Activated CD4-positive, alpha-beta memory T cell treated with anti-CD3 and anti-CD28 coated beads for 36 hours (primary cell): ENCODE measurements around the gene SBNO2. TPM values are rescaled to one million over a fixed set of nuclear protein-coding genes. Genes with fewer than 3 reads are reported as not detected.

Experiments used
- CTCF ChIA-PET: fragments of 350-600 bp; sonication (Branson Sonifier 250); formaldehyde crosslinking; loops from one replicate; lab custom pipeline; 2021; ENCODE audit warnings: antibody characterized with exemption, inconsistent platforms; lab: Charles Lee
- POLR2A ChIA-PET: fragments of 350-600 bp; sonication (Branson Sonifier 250); formaldehyde crosslinking; loops from one replicate; lab custom pipeline; 2021; ENCODE audit warnings: antibody characterized with exemption; lab: Charles Lee
- DNase-seq: peaks from one replicate; pipeline ENCODE4 v3.0.0-alpha.2; 2020
- H3K27ac Mint-ChIP-seq: one replicate; pipeline ENCODE4 v1.8.0; 2021; ENCODE audit warnings: mixed read lengths
- H3K27me3 Mint-ChIP-seq: one replicate; pipeline ENCODE4 v1.8.0; 2021; ENCODE audit warnings: mixed read lengths
- H3K36me3 Mint-ChIP-seq: one replicate; pipeline ENCODE4 v1.8.0; 2021; ENCODE audit warnings: mixed read lengths
- H3K4me1 Mint-ChIP-seq: one replicate; pipeline ENCODE4 v1.8.0; 2021; ENCODE audit warnings: low read depth, mixed read lengths
- H3K4me3 Mint-ChIP-seq: one replicate; pipeline ENCODE4 v1.8.0; 2021; ENCODE audit warnings: mild to moderate bottlenecking, mixed read lengths
- H3K9me3 Mint-ChIP-seq: one replicate; pipeline ENCODE4 v1.8.0; 2021; ENCODE audit warnings: mixed read lengths
- intact Hi-C: fragments of 100-400 bp; cut with micrococcal nuclease; formaldehyde crosslinking; loops from one replicate; pipeline ENCODE4 v1.15.1; 2023
- total RNA-seq, 2 experiments: library from RNA; stranded (reverse); gene quantifications; one replicate each; pipeline ENCODE4 v1.2.3, GENCODE V29; 2021

The SBNO2 gene
- total RNA-seq, 2 experiments from 2014 or later = 96.9 to 110 TPM

- Mint-ChIP-seq H3K27ac (no peak overlapping the region), H3K4me1 (peaks cover 17% of the 10 kb centered on the region), H3K4me3 (no peak overlapping the region), H3K36me3 (peaks cover 12% of the 10 kb centered on the region), H3K9me3 (no peaks in the 10 kb centered on the region), H3K27me3 (no peaks in the 10 kb centered on the region)
- ChIA-PET POLR2A (interaction anchor here (0.8 kb wide), 1 partner anchor 25 kb away, joined by 3 read pairs; no protein-coding TSS in a partner anchor), CTCF (interaction anchor here (0.5 kb wide), 1 partner anchor 86 kb away, joined by 3 read pairs; no protein-coding TSS in a partner anchor)
- DNase-seq = no peak
- intact Hi-C loops = loop anchor here (10.0 kb wide), 1 partner anchor 183 kb away; the partner anchor contains the start of gene ARID3A
Observed at GRCh38 chr19:1107661-1108261, 66.3 kb downstream of the SBNO2 start.

- H3K36me3 Mint-ChIP-seq = peaks cover 11% of the 10 kb centered on the region
- H3K27ac Mint-ChIP-seq = peak overlapping the region; percentile 33
- intact Hi-C loops = loop anchor here (10.0 kb wide), 1 partner anchor 182 kb away; the partner anchor contains the start of gene ARID3A
- no peak overlapping the region for H3K4me3 Mint-ChIP-seq
- no peaks in the 10 kb centered on the region for H3K9me3 Mint-ChIP-seq
- DNase-seq = no peak
- ChIA-PET POLR2A (interaction anchor here (0.7 to 1.5 kb wide), 3 partner anchors 24 to 34 kb away, joined by 3 to 9 read pairs (median 3); no protein-coding TSS in a partner anchor), CTCF (no interaction called here)
- peaks cover 25% of the 10 kb centered on the region for H3K4me1 Mint-ChIP-seq
- H3K27me3 Mint-ChIP-seq = no peaks in the 10 kb centered on the region
Observed at GRCh38 chr19:1106841-1107660, 67.0 kb downstream of the SBNO2 start.

GRCh38 chr19:1105873-1106840 lies 67.9 kb downstream of the SBNO2 start:
- Mint-ChIP-seq H3K4me3 (peak overlapping the region; percentile 49), H3K27me3 (no peaks in the 10 kb centered on the region), H3K9me3 (no peaks in the 10 kb centered on the region), H3K27ac (peak overlapping the region; percentile 23), H3K36me3 (peaks cover 8% of the 10 kb centered on the region), H3K4me1 (peaks cover 33% of the 10 kb centered on the region)
- no peak for DNase-seq
- ChIA-PET CTCF (no interaction called here), POLR2A (interaction anchor here (0.7 to 1.5 kb wide), 2 partner anchors 25 to 34 kb away, joined by 3 to 9 read pairs; no protein-coding TSS in a partner anchor)
- intact Hi-C loops = loop anchor here (10.0 kb wide), 1 partner anchor 181 kb away; the partner anchor contains the start of gene ARID3A

GRCh38 chr19:1105008-1105872 lies 68.8 kb downstream of the SBNO2 start:
- Mint-ChIP-seq H3K27me3 (no peaks in the 10 kb centered on the region), H3K4me1 (peaks cover 35% of the 10 kb centered on the region), H3K27ac (peak overlapping the region; percentile 23), H3K4me3 (peak overlapping the region; percentile 75), H3K9me3 (no peaks in the 10 kb centered on the region), H3K36me3 (peaks cover 8% of the 10 kb centered on the region)
- ChIA-PET POLR2A (interaction anchor here (0.8 to 4.5 kb wide), 6 partner anchors 11 to 164 kb away, joined by 3 to 25 read pairs (median 6); partner anchors contain the start of gene ARHGAP45), CTCF (interaction anchor here (1.1 to 1.8 kb wide), 4 partner anchors 8 to 40 kb away, joined by 3 to 5 read pairs (median 3); partner anchors contain the start of gene ARHGAP45)
- intact Hi-C loops = loop anchor here (10.0 kb wide), 1 partner anchor 180 kb away; the partner anchor contains the start of gene ARID3A
- DNase-seq = no peak

- CTCF ChIA-PET = interaction anchor here (1.1 to 1.8 kb wide), 4 partner anchors 9 to 40 kb away, joined by 3 to 5 read pairs (median 3); partner anchors contain the start of gene ARHGAP45
- no peaks in the 10 kb centered on the region for H3K27me3 Mint-ChIP-seq
- POLR2A ChIA-PET = interaction anchor here (0.6 to 4.5 kb wide), 9 partner anchors 10 to 164 kb away, joined by 3 to 25 read pairs (median 4); partner anchors contain the start of gene ARHGAP45
Observed at GRCh38 chr19:1104311-1105007, 69.6 kb downstream of the SBNO2 start.

GRCh38 chr19:1103708-1104310 lies 70.3 kb downstream of the SBNO2 start, which contains the start of gene GPX4:
Gene GPX4 (plus strand): TSS chr19:1103994. CDS start chr19:1104044, 50 bp downstream.
- ChIA-PET CTCF (interaction anchor here (1.3 to 1.8 kb wide), 2 partner anchors 10 to 64 kb away, joined by 3 to 5 read pairs; no protein-coding TSS in a partner anchor), POLR2A (interaction anchor here (0.6 to 4.5 kb wide), 12 partner anchors 9 to 84 kb away, joined by 3 to 25 read pairs (median 4); partner anchors contain the start of genes ARHGAP45 and RNU6-2)
- Mint-ChIP-seq H3K9me3 (peaks cover 6% of the 10 kb centered on the region), H3K36me3 (peaks cover 5% of the 10 kb centered on the region), H3K4me3 (peak within 1 kb of the TSS; percentile 75), H3K27me3 (no peaks in the 10 kb centered on the region), H3K27ac (peak within 1 kb of the TSS; percentile 89), H3K4me1 (peaks cover 50% of the 10 kb centered on the region)
- DNase-seq = peak; percentile 99
- intact Hi-C loops = loop anchor here (1.0 to 10.0 kb wide), 8 partner anchors 9 to 179 kb away; partner anchors contain the start of genes ARID3A, ATP5F1D, POLR2E and RNU6-2

More at GRCh38 chr19:1104311-1105007, 69.6 kb downstream of the SBNO2 start:
- Mint-ChIP-seq H3K36me3 (peaks cover 5% of the 10 kb centered on the region), H3K4me1 (peaks cover 43% of the 10 kb centered on the region), H3K9me3 (peaks cover 6% of the 10 kb centered on the region), H3K4me3 (peak overlapping the region; percentile 75), H3K27ac (no peak overlapping the region)
- peak; percentile 78 for DNase-seq
- intact Hi-C loops = loop anchor here (5.0 to 10.0 kb wide), 3 partner anchors 88 to 180 kb away; partner anchors contain the start of genes ARID3A and ATP5F1D

GRCh38 chr19:1103132-1103707 lies 70.8 kb downstream of the SBNO2 start:
- peak overlapping the region; percentile 89 for H3K27ac Mint-ChIP-seq
- ChIA-PET CTCF (interaction anchor here (1.0 to 1.8 kb wide), 5 partner anchors 10 to 64 kb away, joined by 3 to 5 read pairs (median 3); no protein-coding TSS in a partner anchor), POLR2A (interaction anchor here (0.8 to 4.5 kb wide), 13 partner anchors 14 to 83 kb away, joined by 3 to 25 read pairs (median 3); partner anchors contain the start of genes ARHGAP45 and RNU6-2)
- intact Hi-C loops = loop anchor here (1.0 to 10.0 kb wide), 8 partner anchors 8 to 178 kb away; partner anchors contain the start of genes ARID3A, ATP5F1D, POLR2E and RNU6-2
- H3K4me1 Mint-ChIP-seq = peaks cover 54% of the 10 kb centered on the region
- no peaks in the 10 kb centered on the region for H3K27me3 Mint-ChIP-seq
- DNase-seq = no peak
- peaks cover 3% of the 10 kb centered on the region for H3K36me3 Mint-ChIP-seq
- peak overlapping the region; percentile 71 for H3K4me3 Mint-ChIP-seq
- peaks cover 6% of the 10 kb centered on the region for H3K9me3 Mint-ChIP-seq

GRCh38 chr19:1102407-1103131 lies 71.5 kb downstream of the SBNO2 start:
- CTCF ChIA-PET = interaction anchor here (1.0 to 1.3 kb wide), 4 partner anchors 11 to 63 kb away, joined by 3 read pairs; no protein-coding TSS in a partner anchor
- POLR2A ChIA-PET = interaction anchor here (0.7 to 4.5 kb wide), 14 partner anchors 14 to 119 kb away, joined by 3 to 25 read pairs (median 3); partner anchors contain the start of genes ARHGAP45, RNU6-2 and WDR18
- Mint-ChIP-seq H3K36me3 (peaks cover 3% of the 10 kb centered on the region), H3K9me3 (peaks cover 6% of the 10 kb centered on the region), H3K4me3 (peak overlapping the region; percentile 71), H3K4me1 (peaks cover 60% of the 10 kb centered on the region), H3K27me3 (no peaks in the 10 kb centered on the region), H3K27ac (peak overlapping the region; percentile 89)
- intact Hi-C loops = loop anchor here (1.0 to 10.0 kb wide), 8 partner anchors 7 to 178 kb away; partner anchors contain the start of genes ARID3A, ATP5F1D, POLR2E and RNU6-2
- DNase-seq = peak; percentile 90
